ENCODE data around the gene CLCA2. TPM values are rescaled to one million over a fixed set of nuclear protein-coding genes. Genes with fewer than 3 reads are reported as not detected.

The CLCA2 gene, protein sequence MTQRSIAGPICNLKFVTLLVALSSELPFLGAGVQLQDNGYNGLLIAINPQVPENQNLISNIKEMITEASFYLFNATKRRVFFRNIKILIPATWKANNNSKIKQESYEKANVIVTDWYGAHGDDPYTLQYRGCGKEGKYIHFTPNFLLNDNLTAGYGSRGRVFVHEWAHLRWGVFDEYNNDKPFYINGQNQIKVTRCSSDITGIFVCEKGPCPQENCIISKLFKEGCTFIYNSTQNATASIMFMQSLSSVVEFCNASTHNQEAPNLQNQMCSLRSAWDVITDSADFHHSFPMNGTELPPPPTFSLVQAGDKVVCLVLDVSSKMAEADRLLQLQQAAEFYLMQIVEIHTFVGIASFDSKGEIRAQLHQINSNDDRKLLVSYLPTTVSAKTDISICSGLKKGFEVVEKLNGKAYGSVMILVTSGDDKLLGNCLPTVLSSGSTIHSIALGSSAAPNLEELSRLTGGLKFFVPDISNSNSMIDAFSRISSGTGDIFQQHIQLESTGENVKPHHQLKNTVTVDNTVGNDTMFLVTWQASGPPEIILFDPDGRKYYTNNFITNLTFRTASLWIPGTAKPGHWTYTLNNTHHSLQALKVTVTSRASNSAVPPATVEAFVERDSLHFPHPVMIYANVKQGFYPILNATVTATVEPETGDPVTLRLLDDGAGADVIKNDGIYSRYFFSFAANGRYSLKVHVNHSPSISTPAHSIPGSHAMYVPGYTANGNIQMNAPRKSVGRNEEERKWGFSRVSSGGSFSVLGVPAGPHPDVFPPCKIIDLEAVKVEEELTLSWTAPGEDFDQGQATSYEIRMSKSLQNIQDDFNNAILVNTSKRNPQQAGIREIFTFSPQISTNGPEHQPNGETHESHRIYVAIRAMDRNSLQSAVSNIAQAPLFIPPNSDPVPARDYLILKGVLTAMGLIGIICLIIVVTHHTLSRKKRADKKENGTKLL
- total RNA-seq (0.08 TPM in 1 of 2 replicates, not detected in the other), polyA plus RNA-seq (0.34 and 0.41 TPM in 2 replicates)

DNA sequence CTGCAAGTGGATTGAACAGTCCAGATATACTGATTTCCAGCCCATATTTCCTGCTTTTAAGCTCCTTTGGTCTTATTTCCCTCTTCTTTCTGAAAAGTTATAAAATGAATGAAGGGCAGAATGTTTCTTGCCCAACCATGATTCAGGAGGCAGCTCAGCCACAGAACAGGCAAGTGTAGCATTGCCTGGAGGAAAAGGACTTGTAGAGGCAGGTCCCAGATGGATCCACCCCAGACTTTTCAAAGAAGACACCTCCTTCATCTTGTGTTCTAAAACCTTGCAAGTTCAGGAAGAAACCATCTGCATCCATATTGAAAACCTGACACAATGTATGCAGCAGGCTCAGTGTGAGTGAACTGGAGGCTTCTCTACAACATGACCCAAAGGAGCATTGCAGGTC is at the start of gene CLCA2:
CLCA2 (plus strand) TSS at position 299 of the 400 bp plus-strand sequence; CDS start at position 376, 77 bp downstream.
- Histone ChIP-seq H2AFZ (no peak within 1 kb of the TSS), H3K9me3 (ENCODE audit: low read depth) (no peaks in the 10 kb centered on the region), H3K4me3 (no peak within 1 kb of the TSS), H3K79me2 (no peaks in the 10 kb centered on the region), H3K36me3 (replicated peaks; ENCODE audit: insufficient read depth, low read depth) (no peaks in the 10 kb centered on the region), H4K20me1 (ENCODE audit: insufficient read depth, poor library complexity, severe bottlenecking) (no peaks in the 10 kb centered on the region), H3K4me2 (no peak within 1 kb of the TSS), H3K4me1 (ENCODE audit: insufficient read depth) (no peaks in the 10 kb centered on the region), H3K27ac (no peak within 1 kb of the TSS), H3K9me2 (replicated peaks; ENCODE audit: insufficient read depth) (no peaks in the 10 kb centered on the region), H3K27me3 (no peaks in the 10 kb centered on the region)
- DNase-seq (ENCODE audit: low spot score): no peak
- TF ChIP-seq, protein P1, sequence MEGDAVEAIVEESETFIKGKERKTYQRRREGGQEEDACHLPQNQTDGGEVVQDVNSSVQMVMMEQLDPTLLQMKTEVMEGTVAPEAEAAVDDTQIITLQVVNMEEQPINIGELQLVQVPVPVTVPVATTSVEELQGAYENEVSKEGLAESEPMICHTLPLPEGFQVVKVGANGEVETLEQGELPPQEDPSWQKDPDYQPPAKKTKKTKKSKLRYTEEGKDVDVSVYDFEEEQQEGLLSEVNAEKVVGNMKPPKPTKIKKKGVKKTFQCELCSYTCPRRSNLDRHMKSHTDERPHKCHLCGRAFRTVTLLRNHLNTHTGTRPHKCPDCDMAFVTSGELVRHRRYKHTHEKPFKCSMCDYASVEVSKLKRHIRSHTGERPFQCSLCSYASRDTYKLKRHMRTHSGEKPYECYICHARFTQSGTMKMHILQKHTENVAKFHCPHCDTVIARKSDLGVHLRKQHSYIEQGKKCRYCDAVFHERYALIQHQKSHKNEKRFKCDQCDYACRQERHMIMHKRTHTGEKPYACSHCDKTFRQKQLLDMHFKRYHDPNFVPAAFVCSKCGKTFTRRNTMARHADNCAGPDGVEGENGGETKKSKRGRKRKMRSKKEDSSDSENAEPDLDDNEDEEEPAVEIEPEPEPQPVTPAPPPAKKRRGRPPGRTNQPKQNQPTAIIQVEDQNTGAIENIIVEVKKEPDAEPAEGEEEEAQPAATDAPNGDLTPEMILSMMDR (IDR thresholded peaks at IDR 0.05; ENCODE audit: poor library complexity): no peak
- TF ChIP-seq EZH2phosphoT487 (IDR thresholded peaks at IDR 0.05; ENCODE audit: low read depth, severe bottlenecking, unreplicated experiment): no peak

DNA sequence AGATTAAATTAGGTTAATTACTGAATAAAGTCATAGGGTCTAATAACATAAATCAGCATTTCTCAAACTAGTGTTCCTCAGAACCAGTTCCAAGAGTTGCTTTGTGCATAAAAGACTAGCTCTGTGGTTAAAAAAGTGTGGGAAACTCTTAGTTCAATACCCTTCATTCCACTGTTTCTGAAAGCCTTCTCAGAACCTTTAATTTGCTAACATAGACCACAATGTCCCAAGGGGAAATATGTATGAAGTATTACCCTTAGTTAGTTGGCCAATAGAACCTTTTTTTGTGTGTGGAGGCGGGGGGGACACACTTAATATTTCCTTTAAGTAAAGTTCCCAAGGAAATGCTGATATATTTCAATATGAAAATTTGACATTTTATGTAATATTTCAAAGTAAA is 48.3 kb upstream of the CLCA2 start:
- Histone ChIP-seq H3K9me3 (ENCODE audit: low read depth) (no peaks in the 10 kb centered on the region), H3K36me3 (replicated peaks; ENCODE audit: insufficient read depth, low read depth) (no peaks in the 10 kb centered on the region), H3K4me1 (ENCODE audit: insufficient read depth) (no peaks in the 10 kb centered on the region), H3K4me3 (no peak overlapping the region), H4K20me1 (ENCODE audit: insufficient read depth, poor library complexity, severe bottlenecking) (no peaks in the 10 kb centered on the region), H2AFZ (no peak overlapping the region), H3K79me2 (no peaks in the 10 kb centered on the region), H3K4me2 (no peak overlapping the region), H3K9me2 (replicated peaks; ENCODE audit: insufficient read depth) (no peaks in the 10 kb centered on the region), H3K27me3 (no peaks in the 10 kb centered on the region), H3K27ac (no peak overlapping the region)
- no peak for DNase-seq (ENCODE audit: low spot score)
- TF ChIP-seq, protein P1 (IDR thresholded peaks at IDR 0.05; ENCODE audit: poor library complexity): no peak
- TF ChIP-seq EZH2 (IDR thresholded peaks at IDR 0.05; ENCODE audit: borderline replicate concordance) (no peak), EZH2phosphoT487 (IDR thresholded peaks at IDR 0.05; ENCODE audit: low read depth, severe bottlenecking, unreplicated experiment) (no peak)
- WGBS (ENCODE audit: low lambda C conversion rate, missing lambda C conversion rate): 96% methylated on average over 1 of the region's 1 CpG

DNA sequence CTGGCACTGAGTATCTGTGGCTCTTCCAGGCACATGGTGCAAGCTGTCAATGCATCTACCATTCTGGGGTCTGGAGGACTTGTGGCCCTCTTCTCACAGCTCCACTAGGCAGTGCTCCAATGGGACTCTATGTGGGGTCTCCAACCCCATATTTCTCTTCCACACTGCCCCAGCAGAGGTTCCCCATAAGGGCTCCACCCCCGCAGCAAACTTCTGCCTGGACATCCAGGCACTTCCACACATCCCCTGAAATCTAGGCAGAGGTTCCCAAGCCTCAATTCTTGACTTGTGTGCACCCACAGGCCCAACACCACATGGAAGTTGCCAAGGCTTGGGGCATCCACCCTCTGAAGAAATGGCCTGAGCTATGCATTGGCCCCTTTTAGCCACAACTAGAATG is 46.6 kb upstream of the CLCA2 start:
- no peaks in the 10 kb centered on the region for H3K9me3 ChIP-seq (ENCODE audit: low read depth)
- H3K79me2 ChIP-seq: no peaks in the 10 kb centered on the region
- H4K20me1 ChIP-seq (ENCODE audit: insufficient read depth, poor library complexity, severe bottlenecking): no peaks in the 10 kb centered on the region
- H3K27me3 ChIP-seq: no peaks in the 10 kb centered on the region
- H3K4me3 ChIP-seq: no peak overlapping the region
- no peak for DNase-seq (ENCODE audit: low spot score)
- TF ChIP-seq EZH2phosphoT487 (IDR thresholded peaks at IDR 0.05; ENCODE audit: low read depth, severe bottlenecking, unreplicated experiment) (no peak), EZH2 (IDR thresholded peaks at IDR 0.05; ENCODE audit: borderline replicate concordance) (no peak)
- TF ChIP-seq, protein P1 (IDR thresholded peaks at IDR 0.05; ENCODE audit: poor library complexity): no peak
- no peaks in the 10 kb centered on the region for H3K4me1 ChIP-seq (ENCODE audit: insufficient read depth)
- 88% methylated on average over 1 of the region's 1 CpG for WGBS (ENCODE audit: low lambda C conversion rate, missing lambda C conversion rate)
- no peaks in the 10 kb centered on the region for H3K9me2 ChIP-seq (replicated peaks; ENCODE audit: insufficient read depth)
- H3K4me2 ChIP-seq: no peak overlapping the region
- no peak overlapping the region for H3K27ac ChIP-seq
- no peaks in the 10 kb centered on the region for H3K36me3 ChIP-seq (replicated peaks; ENCODE audit: insufficient read depth, low read depth)
- H2AFZ ChIP-seq: no peak overlapping the region
